Measurements from ENCODE around the gene IFT81.

IFT81 gene

DNA sequence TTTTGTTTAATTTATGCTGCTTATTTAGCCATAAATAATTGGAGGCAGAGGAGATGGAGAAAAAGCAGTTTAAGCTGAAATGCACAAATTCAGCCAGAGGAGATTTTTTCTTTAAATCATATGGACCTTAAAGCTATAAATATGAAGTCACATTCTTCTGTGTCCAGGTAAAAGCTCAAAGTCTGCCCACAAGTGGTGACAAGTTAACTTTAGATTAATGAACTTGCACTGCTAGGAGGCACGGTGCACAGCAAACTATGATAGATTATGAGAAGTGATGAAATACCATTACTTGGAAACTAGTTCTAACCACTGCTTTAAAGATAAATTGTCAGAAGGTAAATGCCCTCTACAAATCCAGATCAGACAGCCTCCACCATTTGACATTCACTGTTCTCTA lies 69.0 kb downstream of the IFT81 start:
- TF ChIP-seq, protein P1, sequence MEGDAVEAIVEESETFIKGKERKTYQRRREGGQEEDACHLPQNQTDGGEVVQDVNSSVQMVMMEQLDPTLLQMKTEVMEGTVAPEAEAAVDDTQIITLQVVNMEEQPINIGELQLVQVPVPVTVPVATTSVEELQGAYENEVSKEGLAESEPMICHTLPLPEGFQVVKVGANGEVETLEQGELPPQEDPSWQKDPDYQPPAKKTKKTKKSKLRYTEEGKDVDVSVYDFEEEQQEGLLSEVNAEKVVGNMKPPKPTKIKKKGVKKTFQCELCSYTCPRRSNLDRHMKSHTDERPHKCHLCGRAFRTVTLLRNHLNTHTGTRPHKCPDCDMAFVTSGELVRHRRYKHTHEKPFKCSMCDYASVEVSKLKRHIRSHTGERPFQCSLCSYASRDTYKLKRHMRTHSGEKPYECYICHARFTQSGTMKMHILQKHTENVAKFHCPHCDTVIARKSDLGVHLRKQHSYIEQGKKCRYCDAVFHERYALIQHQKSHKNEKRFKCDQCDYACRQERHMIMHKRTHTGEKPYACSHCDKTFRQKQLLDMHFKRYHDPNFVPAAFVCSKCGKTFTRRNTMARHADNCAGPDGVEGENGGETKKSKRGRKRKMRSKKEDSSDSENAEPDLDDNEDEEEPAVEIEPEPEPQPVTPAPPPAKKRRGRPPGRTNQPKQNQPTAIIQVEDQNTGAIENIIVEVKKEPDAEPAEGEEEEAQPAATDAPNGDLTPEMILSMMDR (IDR thresholded peaks at IDR 0.05; ENCODE audit: borderline replicate concordance, control extremely low read depth, extremely low read depth, insufficient read depth, missing control alignments): no peak
- in situ Hi-C loops (cut with MboI; ENCODE audit: low sequenced_read_pairs, unreplicated experiment): no loop called here
- DNase-seq (ENCODE audit: low spot score): no peak

DNA sequence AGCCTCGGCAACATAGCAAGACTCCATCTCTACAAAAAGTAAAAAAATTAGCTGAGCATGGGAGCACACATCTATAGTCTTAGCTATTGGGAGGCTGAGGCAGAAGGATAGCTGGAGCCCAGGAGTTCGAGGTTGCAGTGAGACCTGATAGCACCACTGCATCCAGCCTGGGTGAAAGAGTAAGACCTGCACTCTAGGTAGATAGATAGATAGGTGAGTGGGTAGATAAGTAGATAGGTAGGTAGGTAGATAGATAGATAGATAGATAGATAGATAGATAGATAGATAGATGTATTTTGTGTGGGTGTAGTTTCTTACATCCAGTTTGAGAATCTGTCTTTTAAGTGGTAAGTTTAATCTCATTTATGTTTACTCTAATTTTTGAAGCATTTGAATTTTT lies 72.8 kb downstream of the IFT81 start:
- in situ Hi-C loops (cut with MboI; ENCODE audit: low sequenced_read_pairs, unreplicated experiment): no loop called here
- TF ChIP-seq, protein P1 (IDR thresholded peaks at IDR 0.05; ENCODE audit: borderline replicate concordance, control extremely low read depth, extremely low read depth, insufficient read depth, missing control alignments): no peak
- no peak for DNase-seq (ENCODE audit: low spot score)

DNA sequence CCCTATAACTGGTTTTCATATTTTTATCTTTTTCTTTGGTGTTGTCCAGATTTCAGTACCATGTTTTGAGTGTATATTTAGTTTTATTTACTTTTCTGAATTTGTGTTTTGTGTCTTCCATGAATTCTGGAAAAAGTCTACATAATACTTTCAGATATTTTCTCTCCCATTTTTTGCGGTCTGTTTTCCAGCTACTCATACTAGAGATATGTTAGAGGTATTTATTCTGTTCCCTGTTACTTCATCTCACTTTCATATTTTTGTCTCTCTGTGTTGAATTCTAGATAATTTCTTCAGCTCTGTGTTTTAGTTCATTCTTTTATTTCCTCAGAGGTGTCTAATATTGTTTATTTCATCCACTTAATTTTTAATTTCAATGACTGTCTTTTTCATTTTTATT lies 74.2 kb downstream of the IFT81 start:
- TF ChIP-seq, protein P1 (IDR thresholded peaks at IDR 0.05; ENCODE audit: borderline replicate concordance, control extremely low read depth, extremely low read depth, insufficient read depth, missing control alignments): no peak
- in situ Hi-C loops (cut with MboI; ENCODE audit: low sequenced_read_pairs, unreplicated experiment): no loop called here
- DNase-seq (ENCODE audit: low spot score): no peak

DNA sequence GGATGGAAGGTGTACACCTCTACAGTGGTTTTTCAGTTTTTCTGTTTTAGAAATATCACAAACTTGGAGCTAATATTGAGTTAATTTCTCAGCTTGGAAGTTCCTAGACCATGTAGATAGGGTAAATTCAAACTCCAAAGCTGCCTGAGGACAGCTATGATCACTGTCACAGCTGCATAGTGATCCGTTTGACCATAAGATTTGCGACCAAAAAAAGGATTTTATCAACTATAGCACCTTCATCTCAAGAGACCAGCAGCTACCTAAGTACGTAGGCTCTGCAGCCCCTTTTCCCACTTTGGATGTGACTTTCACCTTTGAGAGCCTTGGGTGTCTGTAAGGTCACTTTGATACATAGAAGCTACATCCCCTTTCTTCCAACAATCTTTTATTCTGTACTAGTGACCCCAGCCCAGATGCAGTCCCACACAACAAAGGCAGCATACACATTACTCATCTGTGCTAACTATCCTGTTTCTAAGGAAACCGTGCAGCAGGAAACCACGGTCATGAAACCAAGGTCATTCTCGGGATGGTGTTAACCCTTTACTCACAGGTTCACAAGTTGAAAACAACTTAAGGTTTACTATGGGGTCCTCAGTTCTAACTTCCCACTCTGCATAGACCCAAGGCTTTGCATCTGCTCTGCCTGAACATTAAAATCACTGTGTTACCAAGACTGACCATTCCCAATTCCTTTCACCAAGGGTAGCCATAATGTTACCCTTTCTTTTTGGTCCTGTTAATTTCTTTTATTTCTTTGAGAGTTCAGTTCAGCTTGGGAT lies 75.4 kb downstream of the IFT81 start:
- DNase-seq (ENCODE audit: low spot score): peak; percentile 26
- TF ChIP-seq, protein P1 (IDR thresholded peaks at IDR 0.05; ENCODE audit: borderline replicate concordance, control extremely low read depth, extremely low read depth, insufficient read depth, missing control alignments): no peak
- in situ Hi-C loops (cut with MboI; ENCODE audit: low sequenced_read_pairs, unreplicated experiment): no loop called here

DNA sequence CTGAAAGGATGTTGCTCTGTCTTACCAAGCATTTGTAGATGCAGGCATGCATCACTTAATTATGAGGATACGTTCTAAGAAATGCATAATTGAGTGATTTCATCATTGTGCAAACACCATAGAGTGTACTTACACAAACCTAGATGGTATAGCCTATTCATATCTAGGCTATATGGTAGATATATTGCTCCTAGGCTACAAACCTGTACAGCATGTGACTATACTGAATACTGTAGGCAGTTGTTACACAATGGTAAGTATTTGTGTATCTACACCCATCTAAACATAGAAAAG lies 75.9 kb downstream of the IFT81 start:
- TF ChIP-seq, protein P1 (IDR thresholded peaks at IDR 0.05; ENCODE audit: borderline replicate concordance, control extremely low read depth, extremely low read depth, insufficient read depth, missing control alignments): no peak
- in situ Hi-C loops (cut with MboI; ENCODE audit: low sequenced_read_pairs, unreplicated experiment): no loop called here
- no peak for DNase-seq (ENCODE audit: low spot score)

DNA sequence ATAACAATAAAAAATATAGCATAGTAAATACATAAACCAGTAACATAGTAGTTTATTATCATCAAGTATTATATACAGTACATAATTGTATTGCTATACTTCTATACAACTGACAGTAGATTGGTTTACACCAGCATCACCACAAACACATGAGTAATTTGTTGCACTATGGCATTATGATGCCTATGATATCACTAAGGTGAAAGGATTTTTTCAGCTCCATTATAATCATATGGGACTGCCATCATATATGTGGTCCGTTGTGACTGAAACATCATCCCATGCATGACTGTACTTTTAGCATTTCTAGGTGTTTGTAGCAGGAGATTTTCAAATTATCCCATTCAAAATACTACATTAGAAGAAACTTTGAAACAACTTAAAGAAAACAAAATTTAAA lies 77.8 kb downstream of the IFT81 start:
- in situ Hi-C loops (cut with MboI; ENCODE audit: low sequenced_read_pairs, unreplicated experiment): no loop called here
- no peak for DNase-seq (ENCODE audit: low spot score)
- TF ChIP-seq, protein P1 (IDR thresholded peaks at IDR 0.05; ENCODE audit: borderline replicate concordance, control extremely low read depth, extremely low read depth, insufficient read depth, missing control alignments): no peak
